SK-N-SH (cell line): ENCODE data around the gene IKZF1. TPM values are rescaled to one million over a fixed set of nuclear protein-coding genes. Genes with fewer than 3 reads are reported as not detected.

Source experiments
- CTCF ChIA-PET: fragments of 300-600, 350-600 bp; formaldehyde crosslinking; extraction: SDS; loops from one replicate; lab custom pipeline; 2021; lab: Yijun Ruan, JAX
- POLR2A ChIA-PET: fragments of 350-600 bp; sonication (Branson Sonifier 250); formaldehyde crosslinking; extraction: SDS; loops from one replicate; lab custom pipeline; 2020; ENCODE audit warnings: antibody characterized with exemption, inconsistent platforms; lab: Yijun Ruan, JAX
- DNase-seq: peaks from one replicate; pipeline ENCODE4 v3.0.0; 2012
- H2AFZ ChIP-seq: fragments of 200-600 bp; sonication (generic); 2 replicates; pipeline ENCODE4 v1.8.1; 2016; ENCODE audit warnings: antibody characterized with exemption, mild to moderate bottlenecking, low read depth
- H3F3A ChIP-seq: fragments of 200-600 bp; sonication (generic); replicated peaks from 2 replicates; pipeline ENCODE3; 2016; ENCODE audit warnings: antibody characterized with exemption, mild to moderate bottlenecking; ENCODE audit not compliant: insufficient read depth
- H3K27ac ChIP-seq, 2 experiments: fragments of 200-500 bp in 1 of 2; fragments of 200-600 bp in 1 of 2; sonication (Bioruptor generic) in 1 of 2; sonication (generic), shearing (Covaris generic) in 1 of 2; 2 replicates each; pipeline versions ENCODE4 v1.5.1 to v1.6.1; 2014 to 2016; ENCODE audit warnings: low read depth in 2 of 2, inconsistent platforms in 1 of 2, low read length in 1 of 2, mild to moderate bottlenecking in 1 of 2, mixed read lengths in 1 of 2
- H3K27me3 ChIP-seq: fragments of 200-600 bp; sonication (generic), shearing (Covaris generic); 2 replicates; pipeline ENCODE4 v1.6.1; 2016; ENCODE audit warnings: mixed run types; ENCODE audit not compliant: insufficient read depth
- H3K36me3 ChIP-seq, 2 experiments: fragments of 200-500 bp in 1 of 2; fragments of 200-600 bp in 1 of 2; sonication (Bioruptor generic) in 1 of 2; sonication (generic) in 1 of 2; replicated peaks in 1 of 2; 2 replicates each; pipeline versions ENCODE3 to v1.5.1; 2014 to 2016; ENCODE audit warnings: low read length in 1 of 2, mild to moderate bottlenecking in 1 of 2; ENCODE audit not compliant: insufficient read depth in 2 of 2, control insufficient read depth in 1 of 2
- H3K4me1 ChIP-seq, 2 experiments: fragments of 200-500 bp in 1 of 2; fragments of 200-600 bp in 1 of 2; sonication (Bioruptor generic) in 1 of 2; sonication (generic), shearing (Covaris generic) in 1 of 2; 2 replicates each; pipeline versions ENCODE4 v1.5.1 to v1.6.1; 2014 to 2016; ENCODE audit warnings: low read depth in 1 of 2, low read length in 1 of 2, mixed run types in 1 of 2; ENCODE audit not compliant: insufficient read depth in 2 of 2, control insufficient read depth in 1 of 2
- H3K4me2 ChIP-seq: fragments of 200-600 bp; sonication (generic), shearing (Covaris generic); 2 replicates; pipeline ENCODE4 v1.6.1; 2017; ENCODE audit warnings: mixed run types
- H3K4me3 ChIP-seq, 2 experiments: fragments of 200-500 bp in 1 of 2; fragments of 200-600 bp in 1 of 2; sonication (Bioruptor generic) in 1 of 2; sonication (generic), shearing (Covaris generic) in 1 of 2; 2 replicates each; pipeline versions ENCODE4 v1.5.1 to v1.8.1; 2014 to 2016; ENCODE audit warnings: low read depth in 2 of 2, inconsistent platforms in 1 of 2, low read length in 1 of 2, mild to moderate bottlenecking in 1 of 2, mixed read lengths in 1 of 2, moderate library complexity in 1 of 2
- H3K79me2 ChIP-seq: fragments of 200-600 bp; sonication (generic); 2 replicates; pipeline ENCODE4 v1.8.1; 2017; ENCODE audit warnings: mild to moderate bottlenecking; ENCODE audit not compliant: insufficient read depth
- H3K9ac ChIP-seq: fragments of 200-600 bp; sonication (generic); 2 replicates; pipeline ENCODE4 v1.6.1; 2017; ENCODE audit warnings: mixed run types
- H3K9me2 ChIP-seq: fragments of 200-600 bp; sonication (generic); 2 replicates; pipeline ENCODE4 v1.6.1; 2017; ENCODE audit warnings: mixed run types
- H3K9me3 ChIP-seq: fragments of 200-600 bp; sonication (generic); 2 replicates; pipeline ENCODE4 v1.6.1; 2017; ENCODE audit warnings: mixed run types, mild to moderate bottlenecking, moderate library complexity
- H4K20me1 ChIP-seq: fragments of 200-600 bp; sonication (generic); 2 replicates; pipeline ENCODE4 v1.6.1; 2017; ENCODE audit warnings: mild to moderate bottlenecking, mixed run types; ENCODE audit not compliant: insufficient read depth
- ELF1 ChIP-seq: IDR thresholded peaks from 2 replicates; pipeline ENCODE4 v1.4.0; 2012
- EZH2phosphoT487 ChIP-seq: fragments of 200-600 bp; sonication (generic); IDR thresholded peaks from 2 replicates; pipeline ENCODE4 v1.6.1; 2017; ENCODE audit warnings: low read depth, mixed run types, mild to moderate bottlenecking, antibody characterized with exemption, moderate library complexity, borderline replicate concordance
- FOXJ3 ChIP-seq: sonication (generic); formaldehyde crosslinking; IDR thresholded peaks from 2 replicates; pipeline ENCODE4 v1.5.1; 2020; ENCODE audit warnings: mild to moderate bottlenecking, missing genetic modification reagents
- MXI1 ChIP-seq: IDR thresholded peaks from 2 replicates; pipeline ENCODE4 v1.6.1; 2012; ENCODE audit warnings: mild to moderate bottlenecking, low read depth, low read length, improper control_type of control experiment
- NRF1 ChIP-seq: IDR thresholded peaks from 2 replicates; pipeline ENCODE4 v1.6.1; 2012; ENCODE audit warnings: low read depth, mild to moderate bottlenecking, low read length
- RFX5 ChIP-seq: IDR thresholded peaks from 2 replicates; pipeline ENCODE4 v1.6.1; 2012; ENCODE audit warnings: mild to moderate bottlenecking, improper control_type of control experiment, low read length
- SIN3A ChIP-seq: IDR thresholded peaks from 2 replicates; pipeline ENCODE4 v1.6.1; 2012; ENCODE audit warnings: low read depth, mild to moderate bottlenecking, low read length, moderate library complexity, borderline replicate concordance
- SMC3 ChIP-seq: IDR thresholded peaks from 2 replicates; pipeline ENCODE4 v1.6.1; 2012; ENCODE audit warnings: low read depth, low read length, improper control_type of control experiment
- TAF1 ChIP-seq: IDR thresholded peaks from 2 replicates; pipeline ENCODE4 v1.6.1; 2012; ENCODE audit warnings: low read depth, mild to moderate bottlenecking, low read length, moderate library complexity, borderline replicate concordance
- ZBTB33 ChIP-seq: IDR thresholded peaks from 2 replicates; pipeline ENCODE4 v1.4.0; 2012; ENCODE audit warnings: low read depth, borderline replicate concordance
- WGBS: methylation state at CpG from one replicate; pipeline ENCODE4 v1.1.6; 2017; ENCODE audit warnings: low lambda C conversion rate; 5-methylcytosine and 5-hydroxymethylcytosine counted together
- polyA plus RNA-seq, 3 experiments: library from polyadenylated mRNA; depleted of rRNA; stranded (reverse); fragments of >200 nt; gene quantifications; 2 replicates each; pipeline ENCODE4 v1.2.3, GENCODE V29; 2012
- TF ChIP-seq, protein P1 (sequence below): IDR thresholded peaks from 2 replicates; pipeline ENCODE4 v1.6.1; 2012; ENCODE audit warnings: mild to moderate bottlenecking, low read depth, low read length, moderate library complexity
- TF ChIP-seq, protein P2 (sequence below): IDR thresholded peaks from 2 replicates; pipeline ENCODE4 v1.4.0; 2012; ENCODE audit warnings: low read depth, borderline replicate concordance
- TF ChIP-seq, protein P3 (sequence below): fragments of 150-350 bp; IDR thresholded peaks from 2 replicates; pipeline ENCODE4 v1.6.1; 2016; ENCODE audit warnings: mild to moderate bottlenecking, low read depth, low read length

The IKZF1 gene
- polyA plus RNA-seq, 1 of the 3 experiments (the other 2 are of a cell fraction), result not detected

- H3F3A ChIP-seq, result no peaks in the 10 kb centered on the region
- no peaks in the 10 kb centered on the region for H3K79me2 ChIP-seq
- no peaks in the 10 kb centered on the region for H3K9me3 ChIP-seq
- H2AFZ ChIP-seq, result no peak overlapping the region
- no peak overlapping the region for H3K4me3 ChIP-seq
- 53% methylated on average over 2 of the region's 2 CpGs for WGBS
- no peaks in the 10 kb centered on the region for H3K9me2 ChIP-seq
- H3K36me3 ChIP-seq, result no peaks in the 10 kb centered on the region
- DNase-seq, result no peak
- no peak overlapping the region for H3K9ac ChIP-seq
- H3K4me1 ChIP-seq, result no peaks in the 10 kb centered on the region; a peak in 1 of 4 replicates
- no peaks in the 10 kb centered on the region for H4K20me1 ChIP-seq
- CTCF ChIA-PET, result interaction anchor here (0.9 to 1.8 kb wide), 3 partner anchors 17 to 148 kb away, joined by 3 to 5 read pairs (median 3); no protein-coding TSS in a partner anchor
- POLR2A ChIA-PET, result no interaction called here
- 0 out of 2 replicates have a peak, but pooled peaks cover 1% of the 10 kb centered on the region for H3K27me3 ChIP-seq
- H3K4me2 ChIP-seq, result no peak overlapping the region
- TF ChIP-seq SMC3, result no peak
- TF ChIP-seq NRF1, result no peak
- TF ChIP-seq ELF1, result no peak
- no peak for TF ChIP-seq FOXJ3 (CRISPR knock-in tag)
- TF ChIP-seq TAF1, result no peak
- no peak for TF ChIP-seq MXI1
- no peak for TF ChIP-seq SIN3A
- TF ChIP-seq, protein P1, sequence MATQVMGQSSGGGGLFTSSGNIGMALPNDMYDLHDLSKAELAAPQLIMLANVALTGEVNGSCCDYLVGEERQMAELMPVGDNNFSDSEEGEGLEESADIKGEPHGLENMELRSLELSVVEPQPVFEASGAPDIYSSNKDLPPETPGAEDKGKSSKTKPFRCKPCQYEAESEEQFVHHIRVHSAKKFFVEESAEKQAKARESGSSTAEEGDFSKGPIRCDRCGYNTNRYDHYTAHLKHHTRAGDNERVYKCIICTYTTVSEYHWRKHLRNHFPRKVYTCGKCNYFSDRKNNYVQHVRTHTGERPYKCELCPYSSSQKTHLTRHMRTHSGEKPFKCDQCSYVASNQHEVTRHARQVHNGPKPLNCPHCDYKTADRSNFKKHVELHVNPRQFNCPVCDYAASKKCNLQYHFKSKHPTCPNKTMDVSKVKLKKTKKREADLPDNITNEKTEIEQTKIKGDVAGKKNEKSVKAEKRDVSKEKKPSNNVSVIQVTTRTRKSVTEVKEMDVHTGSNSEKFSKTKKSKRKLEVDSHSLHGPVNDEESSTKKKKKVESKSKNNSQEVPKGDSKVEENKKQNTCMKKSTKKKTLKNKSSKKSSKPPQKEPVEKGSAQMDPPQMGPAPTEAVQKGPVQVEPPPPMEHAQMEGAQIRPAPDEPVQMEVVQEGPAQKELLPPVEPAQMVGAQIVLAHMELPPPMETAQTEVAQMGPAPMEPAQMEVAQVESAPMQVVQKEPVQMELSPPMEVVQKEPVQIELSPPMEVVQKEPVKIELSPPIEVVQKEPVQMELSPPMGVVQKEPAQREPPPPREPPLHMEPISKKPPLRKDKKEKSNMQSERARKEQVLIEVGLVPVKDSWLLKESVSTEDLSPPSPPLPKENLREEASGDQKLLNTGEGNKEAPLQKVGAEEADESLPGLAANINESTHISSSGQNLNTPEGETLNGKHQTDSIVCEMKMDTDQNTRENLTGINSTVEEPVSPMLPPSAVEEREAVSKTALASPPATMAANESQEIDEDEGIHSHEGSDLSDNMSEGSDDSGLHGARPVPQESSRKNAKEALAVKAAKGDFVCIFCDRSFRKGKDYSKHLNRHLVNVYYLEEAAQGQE, result no peak
- TF ChIP-seq EZH2phosphoT487, result no peak
- TF ChIP-seq RFX5, result no peak
- no peak for TF ChIP-seq ZBTB33
- TF ChIP-seq, protein P2, sequence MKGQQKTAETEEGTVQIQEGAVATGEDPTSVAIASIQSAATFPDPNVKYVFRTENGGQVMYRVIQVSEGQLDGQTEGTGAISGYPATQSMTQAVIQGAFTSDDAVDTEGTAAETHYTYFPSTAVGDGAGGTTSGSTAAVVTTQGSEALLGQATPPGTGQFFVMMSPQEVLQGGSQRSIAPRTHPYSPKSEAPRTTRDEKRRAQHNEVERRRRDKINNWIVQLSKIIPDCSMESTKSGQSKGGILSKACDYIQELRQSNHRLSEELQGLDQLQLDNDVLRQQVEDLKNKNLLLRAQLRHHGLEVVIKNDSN, result no peak
- TF ChIP-seq, protein P3, sequence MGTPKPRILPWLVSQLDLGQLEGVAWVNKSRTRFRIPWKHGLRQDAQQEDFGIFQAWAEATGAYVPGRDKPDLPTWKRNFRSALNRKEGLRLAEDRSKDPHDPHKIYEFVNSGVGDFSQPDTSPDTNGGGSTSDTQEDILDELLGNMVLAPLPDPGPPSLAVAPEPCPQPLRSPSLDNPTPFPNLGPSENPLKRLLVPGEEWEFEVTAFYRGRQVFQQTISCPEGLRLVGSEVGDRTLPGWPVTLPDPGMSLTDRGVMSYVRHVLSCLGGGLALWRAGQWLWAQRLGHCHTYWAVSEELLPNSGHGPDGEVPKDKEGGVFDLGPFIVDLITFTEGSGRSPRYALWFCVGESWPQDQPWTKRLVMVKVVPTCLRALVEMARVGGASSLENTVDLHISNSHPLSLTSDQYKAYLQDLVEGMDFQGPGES, result no peak
- H3K27ac ChIP-seq, result no peak overlapping the region
These were observed 48.7 kb downstream of the IKZF1 start for GRCh38 chr7:50353201-50353600.
